Smooth muscle cell (in vitro differentiated cells): ENCODE measurements around the gene RALA. TPM values are rescaled to one million over a fixed set of nuclear protein-coding genes. Genes with fewer than 3 reads are reported as not detected.

Experiments used
- DNase-seq: peaks from one replicate; lab custom pipeline; 2025; ENCODE audit not compliant: unreplicated experiment; lab: John Stamatoyannopoulos, UW
- H2AFZ ChIP-seq: fragments of 200-600 bp; sonication (generic); 2 replicates; pipeline ENCODE4 v1.6.0; 2016; ENCODE audit warnings: antibody characterized with exemption, low read depth, mild to moderate bottlenecking
- H3F3A ChIP-seq: fragments of 200-600 bp; sonication (generic); 2 replicates; pipeline ENCODE4 v1.6.0; 2017; ENCODE audit warnings: antibody characterized with exemption, low read depth
- H3K27ac ChIP-seq: fragments of 200-600 bp; sonication (generic); 2 replicates; pipeline ENCODE4 v1.5.1; 2016; ENCODE audit warnings: low read depth, mild to moderate bottlenecking
- H3K27me3 ChIP-seq: fragments of 200-600 bp; sonication (generic); 2 replicates; pipeline ENCODE4 v1.6.1; 2016; ENCODE audit warnings: low read depth, mild to moderate bottlenecking
- H3K36me3 ChIP-seq: fragments of 200-600 bp; sonication (generic); 2 replicates; pipeline ENCODE4 v1.5.1; 2016; ENCODE audit warnings: low read depth
- H3K4me1 ChIP-seq: fragments of 200-600 bp; sonication (generic); 2 replicates; pipeline ENCODE4 v1.5.1; 2016; ENCODE audit warnings: low read depth
- H3K4me2 ChIP-seq: fragments of 200-600 bp; sonication (generic); 2 replicates; pipeline ENCODE4 v1.6.0; 2016; ENCODE audit warnings: mild to moderate bottlenecking
- H3K4me3 ChIP-seq: fragments of 200-600 bp; sonication (generic); 2 replicates; pipeline ENCODE4 v1.5.1; 2016; ENCODE audit warnings: mild to moderate bottlenecking
- H3K79me2 ChIP-seq: fragments of 200-600 bp; sonication (generic); 2 replicates; pipeline ENCODE4 v1.6.0; 2016; ENCODE audit warnings: low read depth, mild to moderate bottlenecking
- H3K9ac ChIP-seq: fragments of 200-600 bp; sonication (generic); 2 replicates; pipeline ENCODE4 v1.6.0; 2016; ENCODE audit warnings: low read depth
- H3K9me3 ChIP-seq: fragments of 200-600 bp; sonication (generic); replicated peaks from 2 replicates; pipeline ENCODE4 v1.5.1; 2016; ENCODE audit warnings: low read depth
- H4K20me1 ChIP-seq: fragments of 200-600 bp; sonication (generic); 2 replicates; pipeline ENCODE4 v1.6.0; 2016; ENCODE audit warnings: low read depth
- CTCF ChIP-seq: fragments of 200-600 bp; sonication (generic); IDR thresholded peaks from 2 replicates; pipeline ENCODE4 v1.5.1; 2017; ENCODE audit warnings: borderline replicate concordance, mild to moderate bottlenecking, antibody characterized with exemption; ENCODE audit not compliant: insufficient read depth, poor library complexity, severe bottlenecking
- WGBS: methylation state at CpG from one replicate; pipeline ENCODE4 v1.1.7; 2016; ENCODE audit warnings: low lambda C conversion rate; 5-methylcytosine and 5-hydroxymethylcytosine counted together
- polyA plus RNA-seq: library from polyadenylated mRNA; unstranded; fragments of >200 nt; fragmentation: Nextera tagmentation; extraction: Ambion mirVana; gene quantifications from 2 replicates; pipeline ENCODE4 v1.2.1, GENCODE V29; 2016
- total RNA-seq: library from RNA; depleted of rRNA; stranded (reverse); fragments of >200 nt; gene quantifications from 2 replicates; pipeline ENCODE4 v1.2.3, GENCODE V29; 2014

Gene RALA
- total and polyA plus RNA-seq, 2 experiments from 2014 or later = 19.5 to 42.8 TPM

DNA sequence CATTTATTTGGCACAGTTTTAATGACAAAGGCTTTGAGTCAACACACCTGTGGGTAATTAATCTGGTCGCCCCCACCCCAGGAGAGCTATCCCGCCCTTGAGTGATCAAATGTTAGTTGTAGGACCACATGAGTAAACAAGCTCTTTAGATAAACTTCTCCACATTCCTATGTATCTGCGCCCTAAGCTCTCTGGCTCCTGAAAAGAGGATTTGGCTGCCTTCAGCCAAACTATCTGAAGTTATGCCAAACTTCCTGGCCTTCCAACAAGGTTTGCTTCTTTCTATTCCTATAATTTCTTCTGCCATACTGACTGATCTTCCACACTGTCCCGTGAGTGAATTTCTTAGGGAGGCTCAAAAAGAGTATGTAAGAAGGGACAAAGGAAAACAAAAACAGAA is 134.2 kb downstream of the RALA start:
- Histone ChIP-seq H3K4me3 (no peak overlapping the region), H3K4me2 (no peak overlapping the region), H3K27me3 (no peaks in the 10 kb centered on the region), H4K20me1 (no peaks in the 10 kb centered on the region), H3K9ac (no peak overlapping the region), H3F3A (no peaks in the 10 kb centered on the region), H3K27ac (no peak overlapping the region), H2AFZ (no peak overlapping the region), H3K36me3 (no peaks in the 10 kb centered on the region), H3K79me2 (no peaks in the 10 kb centered on the region), H3K9me3 (no peaks in the 10 kb centered on the region), H3K4me1 (peaks cover 13% of the 10 kb centered on the region)
- WGBS = 100% methylated on average over 3 of the region's 4 CpGs
- TF ChIP-seq CTCF = no peak
- DNase-seq = no peak

Other genes with a start within 250 kb of the RALA start
- 19.6 and 28.3 TPM in 2 replicates for gene YAE1, start 57.2 kb upstream of the RALA start, total RNA-seq
- 29.1 and 32.5 TPM in 2 replicates for gene YAE1, start 57.2 kb upstream of the RALA start, polyA plus RNA-seq